ENCODE measurements around the gene MAPK8.

MAPK8 gene

GRCh38 chr10:48389272-48389671, 82.8 kb downstream of the MAPK8 start:
- no peak for DNase-seq

- DNase-seq: no peak
Measured at GRCh38 chr10:48389846-48390557, 83.5 kb downstream of the MAPK8 start.

GRCh38 chr10:48390558-48390871, 84.0 kb downstream of the MAPK8 start:
- DNase-seq: no peak

DNA sequence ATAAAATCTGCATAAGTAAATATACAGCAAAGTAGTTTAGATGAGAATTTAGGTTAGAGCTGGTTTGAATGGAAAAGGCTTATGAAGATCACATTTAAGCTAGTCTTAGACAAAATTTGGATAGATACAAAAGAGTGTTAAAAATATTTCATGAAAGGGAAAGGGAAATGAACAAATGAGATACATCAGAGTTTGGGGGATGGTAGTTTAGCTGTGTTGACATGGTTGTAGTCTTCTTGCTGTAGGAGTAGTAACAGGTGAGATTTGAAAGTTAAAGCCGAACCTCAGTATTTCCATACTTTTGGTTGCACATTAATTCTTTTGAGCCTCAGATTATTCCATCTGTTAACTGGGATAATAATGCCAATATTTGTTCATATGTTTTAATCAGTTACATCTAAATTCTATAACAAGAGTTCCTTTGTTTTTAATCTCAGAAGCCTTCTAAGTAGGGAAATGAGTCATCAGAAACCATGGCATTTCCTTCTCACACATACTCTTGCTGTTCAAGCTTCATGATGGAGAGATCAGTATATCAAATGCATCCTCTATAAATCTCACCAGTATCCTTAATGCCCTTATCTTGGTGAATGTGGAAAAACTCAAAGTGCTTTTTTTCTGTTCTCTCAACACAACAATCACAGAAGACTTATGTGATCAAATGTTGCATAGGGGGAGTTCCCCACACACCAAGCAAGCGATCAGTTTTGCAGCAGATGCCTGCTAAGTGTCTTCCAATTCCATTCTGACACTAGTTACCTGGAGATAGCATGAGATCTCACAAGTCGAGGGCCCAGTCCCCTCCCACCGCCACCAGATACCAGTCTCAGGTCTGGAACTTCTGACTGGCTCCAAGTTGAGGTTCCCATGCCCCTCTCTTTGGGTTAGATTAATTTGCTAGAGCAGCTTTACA, 84.7 kb downstream of the MAPK8 start:
- DNase-seq: peak; percentile 50

DNA sequence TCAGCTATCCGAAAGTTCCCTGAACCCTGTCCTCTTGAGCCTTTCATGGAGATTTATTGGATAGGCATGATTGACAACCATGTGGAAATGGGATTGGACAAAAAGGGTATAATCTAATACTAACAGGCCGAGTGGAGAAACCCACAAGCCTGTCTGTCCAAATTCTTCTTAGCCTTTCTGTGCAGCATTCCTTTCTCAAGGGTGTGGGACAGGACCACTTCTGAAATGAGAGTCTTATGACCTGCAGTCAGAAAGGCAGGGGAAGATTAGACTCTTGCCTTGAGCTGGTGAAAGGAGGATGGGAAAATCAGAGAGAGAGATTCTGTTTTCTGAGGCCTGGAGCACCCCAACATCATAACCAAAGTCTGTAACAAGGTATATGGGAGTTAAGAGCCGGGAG, 85.5 kb downstream of the MAPK8 start:
- DNase-seq: no peak

- no peak for DNase-seq
Measured at GRCh38 chr10:48398261-48398660, 91.8 kb downstream of the MAPK8 start.

GRCh38 chr10:48399056-48399541, 92.6 kb downstream of the MAPK8 start:
- DNase-seq: no peak

DNA sequence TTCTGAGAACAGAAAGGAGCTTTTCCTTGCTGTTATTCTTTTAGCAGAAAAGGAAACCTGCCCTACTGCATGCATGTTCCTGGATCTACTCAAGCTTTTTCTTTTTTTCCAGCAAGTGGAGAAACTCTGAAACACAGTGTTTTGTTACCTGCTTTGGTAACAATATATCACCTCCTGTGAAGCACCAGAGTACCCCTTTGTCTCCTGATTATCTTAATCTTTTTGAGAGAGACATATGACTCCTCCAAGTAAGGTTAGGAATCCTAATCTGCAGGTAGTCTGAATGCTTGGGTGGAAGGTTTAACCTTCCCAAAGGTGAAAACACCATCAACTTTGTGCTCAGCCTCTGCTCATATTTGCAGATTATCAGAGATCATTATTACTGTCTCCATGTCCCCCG, 93.1 kb downstream of the MAPK8 start:
- no peak for DNase-seq

DNA sequence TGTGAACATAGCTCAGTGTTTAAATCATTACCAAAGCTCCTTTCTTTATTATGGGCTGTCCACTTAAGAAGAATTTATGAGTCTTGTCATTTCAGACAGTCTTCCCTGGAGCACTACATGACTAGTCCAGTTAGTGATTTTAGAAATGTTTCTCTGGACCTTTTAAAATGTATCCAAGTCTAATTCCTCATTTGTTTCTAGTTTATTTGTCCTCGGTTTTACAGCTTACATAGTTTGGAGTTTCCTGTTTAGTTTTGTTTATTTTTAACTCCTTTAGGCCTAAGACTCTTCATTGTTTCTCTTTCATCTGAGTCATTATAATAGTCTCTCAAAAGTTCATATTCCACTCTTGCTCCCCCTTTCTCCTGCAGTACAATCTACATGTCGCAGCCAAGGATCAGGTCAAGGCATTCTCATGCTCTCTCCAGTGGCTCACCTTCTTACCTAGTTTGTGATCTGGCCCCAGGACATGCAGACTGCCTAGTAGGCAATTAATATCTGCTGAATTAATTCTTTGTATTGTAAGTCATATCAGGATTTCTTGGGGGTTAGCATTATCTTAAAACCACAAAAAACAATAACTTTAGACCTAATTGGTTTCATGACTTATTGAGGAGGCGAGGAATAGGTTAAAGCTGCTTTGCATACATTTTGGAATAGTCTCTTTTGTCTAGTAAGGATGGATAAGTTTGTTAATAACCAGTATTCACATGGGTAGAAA, 93.8 kb downstream of the MAPK8 start:
- peak; percentile 49 for DNase-seq

DNA sequence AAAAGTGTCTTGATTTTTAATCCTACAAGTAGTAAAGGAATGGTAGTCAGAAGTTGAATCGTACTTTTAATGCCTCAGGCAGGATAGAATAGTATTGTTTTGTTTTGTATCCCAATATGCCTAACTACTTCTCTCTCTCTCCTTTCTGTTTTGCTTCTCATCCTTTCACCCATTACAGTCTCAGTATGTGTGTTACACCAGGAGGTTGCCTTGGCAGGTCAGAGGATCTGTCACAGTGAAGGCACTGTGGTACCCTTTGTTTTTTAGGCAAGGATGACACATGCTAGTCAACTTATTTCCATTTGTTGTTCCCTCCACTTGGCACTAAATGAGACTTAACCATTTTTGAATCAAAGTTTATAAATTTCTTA, 94.4 kb downstream of the MAPK8 start:
- no peak for DNase-seq

DNA sequence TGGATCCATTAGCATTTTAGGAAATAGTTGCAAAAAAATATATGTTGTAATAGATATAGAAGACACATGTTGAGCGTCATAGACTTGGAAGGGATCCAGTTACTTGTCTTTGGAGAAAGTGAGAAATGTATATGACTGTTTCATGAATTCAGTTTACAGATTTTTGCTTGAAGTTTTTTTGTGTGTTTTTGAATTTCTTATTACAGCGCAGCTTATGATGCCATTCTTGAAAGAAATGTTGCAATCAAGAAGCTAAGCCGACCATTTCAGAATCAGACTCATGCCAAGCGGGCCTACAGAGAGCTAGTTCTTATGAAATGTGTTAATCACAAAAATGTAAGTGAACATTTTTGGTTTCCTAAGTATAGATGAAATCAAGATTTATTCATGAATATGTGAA, 98.2 kb downstream of the MAPK8 start:
- peak; percentile 15 for DNase-seq

GRCh38 chr10:48406204-48406603, 99.7 kb downstream of the MAPK8 start:
- DNase-seq: peak; percentile 31

- no peak for DNase-seq
Measured at GRCh38 chr10:48406658-48407057, 100.2 kb downstream of the MAPK8 start.

- DNase-seq: no peak
Measured at GRCh38 chr10:48410503-48410902, 104.0 kb downstream of the MAPK8 start.

DNA sequence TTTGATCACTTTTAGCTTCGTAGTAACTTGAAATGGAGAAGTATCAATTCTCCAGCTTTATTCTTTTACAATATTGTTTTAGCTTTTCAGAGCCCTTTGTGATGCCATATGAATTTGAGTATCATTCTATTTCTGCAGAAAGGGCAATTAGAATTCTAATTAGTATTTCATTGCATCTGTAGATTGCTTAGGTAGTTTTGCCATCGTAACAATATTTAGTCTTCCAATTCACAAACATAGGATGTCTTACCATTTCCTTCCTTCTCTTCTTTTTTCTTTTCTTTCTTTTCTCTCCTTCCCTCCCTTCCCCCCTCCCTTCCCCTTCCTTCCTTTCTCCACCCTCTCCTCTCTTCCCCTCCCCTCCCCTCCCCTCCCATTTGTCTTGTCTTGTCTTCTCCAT, 105.0 kb downstream of the MAPK8 start:
- no peak for DNase-seq

DNA sequence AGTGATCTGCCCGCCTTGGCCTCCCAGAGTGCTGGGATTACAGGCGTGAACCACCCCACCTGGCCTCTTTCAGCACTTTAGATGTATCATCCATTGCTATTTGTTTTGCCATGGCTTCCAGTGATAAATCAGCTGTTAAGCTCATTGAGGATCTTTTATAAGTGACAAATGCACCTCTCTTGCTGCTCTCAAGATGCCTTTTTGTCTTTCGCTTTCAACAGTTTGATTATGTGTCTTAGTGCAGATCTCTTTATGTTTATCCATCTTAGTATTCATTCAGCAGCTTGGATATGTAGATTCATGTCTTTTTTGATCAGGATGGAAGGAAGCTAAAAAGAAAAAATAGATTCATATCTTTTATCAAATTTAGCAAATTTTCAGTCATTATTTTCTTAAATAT, 105.6 kb downstream of the MAPK8 start:
- DNase-seq: no peak

DNA sequence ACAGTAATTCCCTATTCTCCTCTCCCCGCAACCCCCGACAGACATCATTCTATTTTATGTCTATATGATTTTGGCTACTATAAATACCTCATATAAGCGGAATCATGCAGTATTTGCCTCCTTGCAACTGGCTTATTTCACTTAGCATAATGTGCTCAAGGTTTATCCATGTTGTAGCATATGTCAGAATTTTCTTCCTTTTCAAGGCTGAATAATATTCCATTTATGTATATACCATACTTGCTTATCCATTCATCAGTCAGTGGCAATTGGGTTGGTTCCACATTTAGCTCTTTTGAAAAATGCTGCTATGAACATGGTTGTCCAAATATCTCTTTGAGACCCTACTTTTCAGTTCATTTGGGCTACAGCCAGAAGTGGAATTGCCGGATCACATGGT, 106.5 kb downstream of the MAPK8 start:
- no peak for DNase-seq

- DNase-seq: no peak
Measured at GRCh38 chr10:48414160-48414559, 107.7 kb downstream of the MAPK8 start.

GRCh38 chr10:48414778-48415177, 108.3 kb downstream of the MAPK8 start:
- DNase-seq: peak; percentile 70

DNA sequence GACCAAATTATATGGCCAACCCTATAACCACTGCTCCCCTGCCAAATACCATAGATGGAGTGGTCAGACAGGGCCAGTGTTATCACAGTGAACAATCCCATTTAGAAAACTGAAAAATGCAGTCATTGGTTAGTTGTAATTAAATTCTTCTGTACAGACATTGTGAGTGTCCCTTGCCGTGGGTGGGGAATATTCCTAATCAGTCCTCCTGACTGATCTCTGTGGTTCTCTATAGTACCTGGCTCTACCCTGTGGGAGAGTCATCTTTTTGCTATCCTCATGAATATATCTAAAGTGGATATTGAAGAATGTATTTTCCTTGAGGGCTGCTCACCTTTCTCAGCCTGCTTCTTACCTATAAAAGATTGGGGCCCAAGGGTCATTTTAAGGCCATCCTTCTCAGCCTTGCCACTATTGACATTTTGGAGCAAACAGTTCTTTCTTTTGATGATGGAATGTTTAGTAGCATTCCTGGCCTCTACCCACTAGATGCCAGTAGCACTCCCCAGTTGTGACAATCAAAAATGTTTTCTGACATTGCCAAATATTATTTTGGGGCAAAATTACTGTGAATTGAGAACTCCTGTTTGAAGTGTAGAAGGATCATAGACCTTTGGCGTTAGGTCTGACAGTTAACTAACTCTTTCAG, 110.2 kb downstream of the MAPK8 start:
- DNase-seq: no peak

DNA sequence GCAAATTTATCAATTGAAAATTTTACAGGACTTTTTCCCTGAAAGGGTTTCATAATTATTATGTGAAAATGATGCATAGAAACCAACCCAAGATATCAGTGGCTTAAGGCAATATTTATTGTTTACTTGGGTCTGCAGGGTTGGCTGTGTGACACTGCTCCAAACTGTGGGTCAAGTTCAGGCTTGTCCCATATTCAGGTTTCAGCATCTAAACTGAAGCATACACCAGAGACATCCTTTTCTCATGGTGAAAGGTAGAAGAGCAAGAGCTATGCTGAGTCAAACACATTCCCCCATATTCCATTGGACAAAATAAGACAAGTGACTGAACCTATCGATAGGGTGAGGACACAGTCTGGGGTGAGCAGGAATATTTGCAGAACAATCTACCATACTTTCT, 110.9 kb downstream of the MAPK8 start:
- no peak for DNase-seq

- DNase-seq: no peak
Measured at GRCh38 chr10:48418189-48418788, 111.8 kb downstream of the MAPK8 start.

GRCh38 chr10:48419714-48420113, 113.2 kb downstream of the MAPK8 start:
- no peak for DNase-seq

All from HCEC 1CT (cell line).